Activated naive CD4-positive, alpha-beta T cell treated with anti-CD3 and anti-CD28 coated beads, Interleukin-2, amount 50 U/mL, for 72 hours (primary cell): ENCODE data around the gene NLRP11. TPM values are rescaled to one million over a fixed set of nuclear protein-coding genes. Genes with fewer than 3 reads are reported as not detected.

Source experiments
- ATAC-seq, 2 donors: fragments of 150-1000 bp; cut with Tn5 transposase; 2 replicates each; pipeline ENCODE4 v1.10.0; 2021; ENCODE audit warnings: mild to moderate bottlenecking in 2 of 2, moderate library complexity in 2 of 2
- DNase-seq, 2 donors: peaks; one replicate each; pipeline ENCODE4 v3.0.0; 2021 to 2022; ENCODE audit warnings: low spot score in 2 of 2
- H3K27ac Mint-ChIP-seq, 2 donors: one replicate each; pipeline ENCODE4 v1.8.0; 2022; ENCODE audit warnings: mild to moderate bottlenecking in 2 of 2, mixed read lengths in 2 of 2
- H3K36me3 Mint-ChIP-seq, 2 donors: one replicate each; pipeline ENCODE4 v1.8.0; 2022; ENCODE audit warnings: mixed read lengths in 2 of 2
- H3K9me3 Mint-ChIP-seq, 2 donors: one replicate each; pipeline ENCODE4 v1.8.0; 2022; ENCODE audit warnings: mixed read lengths in 2 of 2
- total RNA-seq, 2 donors: library from RNA; stranded (reverse); gene quantifications; one replicate each; pipeline ENCODE4 v1.2.3, GENCODE V29; 2022

NLRP11 gene
- under 1 TPM in 1 of 2 donors, not detected in 1; 0.08 TPM for total RNA-seq

- H3K36me3 Mint-ChIP-seq: no peaks in the 10 kb centered on the region
- no peak within 1 kb of the TSS for H3K27ac Mint-ChIP-seq
- ATAC-seq: no peak
- peaks cover 0 to 5% of the 10 kb centered on the region in 2 donors for H3K9me3 Mint-ChIP-seq
- no peak for DNase-seq
Observed at GRCh38 chr19:55831846-55832245, at the start of gene NLRP11. Gene NLRP11 (minus strand): TSS chr19:55831999. CDS start chr19:55818174, 13,825 bp downstream.

GRCh38 chr19:55877211-55877610 lies 45.4 kb upstream of the NLRP11 start:
- ATAC-seq: no peak
- no peak overlapping the region for H3K27ac Mint-ChIP-seq

DNA sequence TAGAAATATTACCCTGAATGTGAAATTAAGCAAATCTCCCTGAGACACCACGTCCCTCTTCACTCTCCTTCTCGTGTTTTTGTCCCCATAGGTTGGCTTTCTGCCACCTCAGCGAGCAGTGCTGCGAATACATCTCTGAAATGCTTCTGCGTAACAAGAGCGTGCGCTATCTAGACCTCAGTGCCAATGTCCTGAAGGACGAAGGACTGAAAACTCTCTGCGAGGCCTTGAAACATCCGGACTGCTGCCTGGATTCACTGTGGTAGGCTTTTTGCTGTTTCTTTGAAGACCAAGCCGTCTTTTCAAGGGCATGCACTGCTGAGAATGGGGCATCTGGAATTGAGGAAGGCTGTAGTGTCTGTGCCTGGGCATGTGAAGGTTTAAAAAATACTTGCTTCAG lies 38.9 kb upstream of the NLRP11 start:
- peaks cover 6 to 12% of the 10 kb centered on the region in 2 donors for H3K36me3 Mint-ChIP-seq
- DNase-seq (no peak), ATAC-seq (no peak)
- H3K27ac Mint-ChIP-seq: no peak overlapping the region
- peaks cover 16 to 20% of the 10 kb centered on the region in 2 donors for H3K9me3 Mint-ChIP-seq

More at GRCh38 chr19:55877211-55877610, 45.4 kb upstream of the NLRP11 start:
- DNase-seq: no peak
- Mint-ChIP-seq H3K36me3 (no peaks in the 10 kb centered on the region), H3K9me3 (peaks cover 22% of the 10 kb centered on the region in 2 donors)

GRCh38 chr19:55867101-55867500 lies 35.3 kb upstream of the NLRP11 start:
- H3K27ac Mint-ChIP-seq: no peak overlapping the region

DNA sequence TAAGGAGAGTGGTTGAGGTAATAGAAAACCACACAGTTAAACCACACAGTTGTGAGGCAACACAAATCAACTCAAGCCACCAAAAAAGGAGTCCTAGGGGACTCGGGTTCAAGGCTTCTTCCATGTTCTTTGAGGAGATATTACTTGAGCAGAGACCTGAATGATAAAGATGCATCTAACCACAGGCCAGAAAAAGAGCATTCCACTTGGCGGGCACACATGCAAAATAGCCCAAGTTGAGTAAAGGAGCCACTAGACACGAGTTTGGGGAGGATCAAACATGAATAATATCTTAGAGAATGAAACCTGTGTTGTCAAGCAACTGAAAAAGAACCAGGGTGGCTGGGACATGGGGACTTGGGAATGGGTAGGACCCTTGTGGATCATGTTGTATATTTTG lies 34.7 kb upstream of the NLRP11 start:
- peaks cover 12 to 24% of the 10 kb centered on the region in 2 donors for H3K9me3 Mint-ChIP-seq
- peaks cover 6 to 12% of the 10 kb centered on the region in 2 donors for H3K36me3 Mint-ChIP-seq
- DNase-seq (no peak), ATAC-seq (no peak)
- H3K27ac Mint-ChIP-seq: no peak overlapping the region

More at GRCh38 chr19:55867101-55867500, 35.3 kb upstream of the NLRP11 start:
- Mint-ChIP-seq H3K36me3 (peaks cover 6 to 12% of the 10 kb centered on the region in 2 donors), H3K9me3 (peaks cover 12 to 24% of the 10 kb centered on the region in 2 donors)
- ATAC-seq (no peak), DNase-seq (no peak)

GRCh38 chr19:55858969-55859368 lies 27.2 kb upstream of the NLRP11 start:
- ATAC-seq: no peak
- no peak for DNase-seq
- no peaks in the 10 kb centered on the region for H3K36me3 Mint-ChIP-seq
- H3K27ac Mint-ChIP-seq: no peak overlapping the region
- H3K9me3 Mint-ChIP-seq: peaks cover 5 to 6% of the 10 kb centered on the region in 2 donors

GRCh38 chr19:55858401-55858800 lies 26.6 kb upstream of the NLRP11 start:
- Mint-ChIP-seq H3K9me3 (peaks cover 10 to 12% of the 10 kb centered on the region in 2 donors), H3K27ac (no peak overlapping the region), H3K36me3 (no peaks in the 10 kb centered on the region)
- no peak for DNase-seq
- no peak for ATAC-seq

GRCh38 chr19:55857974-55858373 lies 26.2 kb upstream of the NLRP11 start:
- DNase-seq: no peak
- no peak for ATAC-seq
- Mint-ChIP-seq H3K9me3 (peaks cover 9 to 13% of the 10 kb centered on the region in 2 donors), H3K27ac (no peak overlapping the region), H3K36me3 (no peaks in the 10 kb centered on the region)

DNA sequence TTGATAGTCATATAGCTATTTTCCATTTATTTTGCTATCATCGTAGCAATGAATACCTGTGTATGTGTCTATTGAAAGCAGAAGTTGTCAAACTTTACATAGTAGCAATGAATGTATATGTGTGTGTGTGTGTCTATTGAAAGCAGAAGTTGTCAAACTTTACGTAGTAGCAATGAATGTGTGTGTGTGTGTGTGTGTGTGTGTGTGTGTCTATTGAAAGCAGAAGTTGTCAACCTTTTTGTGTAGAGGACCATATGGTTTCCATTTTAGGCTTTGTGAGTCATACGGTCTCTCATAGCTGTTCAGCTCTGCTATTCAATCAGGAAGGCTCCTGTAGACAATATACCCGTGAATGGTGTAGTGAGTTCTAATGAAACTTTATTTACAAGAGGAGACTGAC lies 25.4 kb upstream of the NLRP11 start:
- H3K9me3 Mint-ChIP-seq: peaks cover 9 to 13% of the 10 kb centered on the region in 2 donors

GRCh38 chr19:55855160-55855559 lies 23.4 kb upstream of the NLRP11 start:
- Mint-ChIP-seq H3K36me3 (peaks cover 0 to 6% of the 10 kb centered on the region in 2 donors), H3K9me3 (peaks cover 13 to 15% of the 10 kb centered on the region in 2 donors), H3K27ac (no peak overlapping the region)
- no peak for ATAC-seq
- no peak for DNase-seq

More for the DNA sequence above, 25.4 kb upstream of the NLRP11 start:
- ATAC-seq: no peak
- Mint-ChIP-seq H3K27ac (no peak overlapping the region), H3K36me3 (peaks cover 0 to under 1% of the 10 kb centered on the region in 2 donors)
- DNase-seq: no peak

DNA sequence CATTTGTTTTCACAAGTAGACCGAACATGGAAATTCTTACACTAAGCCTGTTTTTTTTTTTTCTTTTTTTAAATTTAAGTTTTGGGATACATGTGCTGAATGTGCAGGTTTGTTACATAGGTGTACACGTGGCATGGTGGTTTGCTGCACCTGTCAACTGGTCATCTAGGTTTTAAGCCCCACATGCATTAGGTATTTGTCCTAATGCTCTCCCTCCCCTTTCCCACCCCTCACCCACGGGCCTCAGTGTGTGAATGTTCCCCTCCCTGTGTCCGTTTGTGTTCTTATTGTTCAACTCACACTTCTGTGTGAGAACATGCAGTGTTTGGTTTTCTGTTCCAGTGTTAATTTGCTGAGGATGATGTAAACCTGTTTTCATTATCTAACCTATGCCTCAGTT lies 7.1 kb upstream of the NLRP11 start:
- no peak overlapping the region for H3K27ac Mint-ChIP-seq
- ATAC-seq (no peak), DNase-seq (no peak)
- H3K9me3 Mint-ChIP-seq: peaks cover 10 to 11% of the 10 kb centered on the region in 2 donors
- H3K36me3 Mint-ChIP-seq: no peaks in the 10 kb centered on the region

DNA sequence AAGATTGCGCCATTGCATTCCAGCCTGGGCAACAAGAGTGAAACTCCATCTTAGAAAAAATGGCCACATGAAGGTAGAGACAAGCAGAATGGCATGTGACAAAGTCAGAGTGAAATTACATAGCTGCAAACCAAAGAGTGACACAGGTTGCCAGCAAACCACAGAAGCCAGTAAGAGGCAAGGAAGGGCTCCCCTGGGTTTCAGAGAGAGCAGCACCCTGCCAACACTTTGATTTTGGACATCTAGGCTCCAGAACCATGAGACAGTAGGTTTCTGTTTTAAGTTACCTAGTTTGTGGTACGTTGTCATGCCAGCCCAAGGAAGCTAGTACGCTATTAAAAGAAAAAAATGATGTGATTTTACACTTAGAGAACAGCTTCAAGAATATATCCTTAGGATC lies 6.5 kb upstream of the NLRP11 start:
- ATAC-seq (no peak), DNase-seq (no peak)
- Mint-ChIP-seq H3K36me3 (no peaks in the 10 kb centered on the region), H3K27ac (no peak overlapping the region), H3K9me3 (peaks cover 7% of the 10 kb centered on the region in 2 donors)

GRCh38 chr19:55836340-55836739 lies 4.5 kb upstream of the NLRP11 start, which contains the start of gene NLRP4:
Gene NLRP4 (plus strand): TSS chr19:55836540. CDS start chr19:55852081, 15,541 bp downstream.
- DNase-seq (no peak), ATAC-seq (no peak)
- Mint-ChIP-seq H3K36me3 (no peaks in the 10 kb centered on the region), H3K27ac (no peak within 1 kb of the TSS), H3K9me3 (peaks cover 0 to 7% of the 10 kb centered on the region in 2 donors)

DNA sequence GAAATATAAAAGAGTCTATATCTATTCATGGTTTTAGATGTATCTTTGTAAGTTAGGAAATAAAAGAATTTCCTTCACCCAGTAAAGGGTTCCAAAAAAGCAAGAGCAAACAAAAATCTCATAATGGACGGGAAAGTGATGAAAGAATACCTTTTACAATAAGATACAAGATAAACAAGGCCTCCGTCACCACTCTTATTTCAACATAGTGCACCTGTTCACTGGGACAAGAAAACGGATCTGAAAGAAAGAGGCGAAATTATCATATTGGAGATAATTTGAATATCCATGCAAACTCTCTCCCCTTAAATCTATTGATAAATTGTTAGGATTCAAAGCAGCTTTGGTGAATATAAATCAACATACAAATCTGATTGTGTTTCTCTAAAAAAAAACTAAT lies 877 bp upstream of the NLRP11 start:
- H3K27ac Mint-ChIP-seq: no peak overlapping the region
- no peaks in the 10 kb centered on the region for H3K36me3 Mint-ChIP-seq
- DNase-seq (no peak), ATAC-seq (no peak)
- peaks cover 0 to 7% of the 10 kb centered on the region in 2 donors for H3K9me3 Mint-ChIP-seq

DNA sequence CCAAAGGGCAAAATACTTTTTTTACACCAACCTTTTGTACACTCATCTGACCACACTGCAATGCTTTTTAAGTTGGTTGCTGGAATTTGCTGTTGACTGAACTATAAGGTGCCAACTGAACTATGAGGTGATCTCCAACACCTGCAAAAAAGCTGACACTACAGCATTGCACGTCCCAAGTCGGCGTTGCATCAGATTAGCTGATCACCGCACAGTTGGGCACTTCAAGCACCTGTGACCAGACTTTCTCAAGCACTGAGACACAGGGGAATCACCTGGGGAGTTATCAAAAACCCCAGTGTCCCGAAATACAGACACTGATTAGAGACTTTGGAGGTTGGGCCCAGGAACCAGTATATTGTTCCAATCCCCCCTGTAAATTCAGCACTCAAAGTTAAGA lies 1.1 kb downstream of the NLRP11 start:
- DNase-seq (no peak), ATAC-seq (no peak)
- no peak overlapping the region for H3K27ac Mint-ChIP-seq
- no peaks in the 10 kb centered on the region for H3K36me3 Mint-ChIP-seq
- no peaks in the 10 kb centered on the region for H3K9me3 Mint-ChIP-seq

DNA sequence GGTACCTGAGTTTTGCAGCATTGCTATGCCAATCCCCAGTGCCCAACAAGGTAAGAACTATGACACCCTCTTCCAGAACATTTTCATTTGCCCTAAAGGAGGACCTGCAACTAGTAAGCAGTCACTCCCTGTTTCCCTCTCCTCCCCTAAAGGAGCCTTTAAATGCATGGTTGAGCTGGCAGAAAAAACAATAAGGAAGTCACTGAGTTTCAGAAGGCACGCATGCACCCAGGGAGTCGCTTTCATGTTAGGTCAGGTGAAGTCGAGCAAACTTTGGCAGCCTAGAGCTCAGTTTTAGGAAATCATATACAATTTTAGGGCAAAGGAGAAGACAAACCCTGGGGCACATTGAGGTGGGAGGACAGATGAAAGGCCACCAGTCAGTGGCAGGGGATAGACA lies 11.8 kb downstream of the NLRP11 start:
- Mint-ChIP-seq H3K9me3 (no peaks in the 10 kb centered on the region), H3K36me3 (peaks cover 0 to 5% of the 10 kb centered on the region in 2 donors), H3K27ac (no peak overlapping the region)
- DNase-seq (no peak), ATAC-seq (no peak)

DNA sequence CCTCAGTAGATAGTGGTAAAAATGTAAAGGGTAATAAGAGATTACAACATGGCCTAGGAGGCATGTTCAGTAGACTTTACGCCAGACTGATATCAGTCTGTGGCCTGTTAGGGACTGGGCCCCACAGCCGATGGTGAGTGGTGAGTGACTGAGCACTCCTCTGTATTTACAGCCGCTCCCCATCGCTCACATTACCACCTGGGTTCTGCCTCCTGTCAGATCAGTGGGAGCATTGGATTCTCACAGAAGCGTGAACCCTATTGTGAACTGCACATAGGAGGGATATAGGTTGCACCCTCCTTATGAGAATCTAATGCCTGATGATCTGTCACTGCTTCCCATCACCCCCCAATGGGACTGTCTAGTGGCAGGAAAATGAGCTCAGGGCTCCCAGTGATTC lies 17.9 kb downstream of the NLRP11 start:
- no peak for ATAC-seq
- H3K36me3 Mint-ChIP-seq: peaks cover 5 to 8% of the 10 kb centered on the region in 2 donors
- H3K27ac Mint-ChIP-seq: no peak overlapping the region
- DNase-seq: no peak
- peaks cover 4 to 6% of the 10 kb centered on the region in 2 donors for H3K9me3 Mint-ChIP-seq

DNA sequence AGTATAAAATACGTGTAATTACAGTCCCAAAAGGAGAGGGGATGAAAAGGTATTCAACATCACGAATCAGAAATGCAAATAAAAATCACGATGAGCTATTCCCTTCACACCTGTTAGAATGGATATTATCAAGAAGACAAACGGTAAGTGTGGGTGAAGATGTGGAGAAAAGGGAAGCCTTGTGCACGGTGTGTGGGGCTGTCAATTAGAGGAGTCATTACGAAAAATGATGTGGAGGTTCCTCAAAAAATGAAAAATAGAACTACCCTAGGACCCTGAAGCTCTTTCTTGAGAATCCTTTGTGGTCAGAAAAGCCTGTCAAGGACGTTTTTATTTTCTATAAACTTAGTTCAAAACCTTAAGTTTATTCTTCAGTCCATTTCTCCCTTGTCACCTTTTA lies 19.4 kb downstream of the NLRP11 start:
- peaks cover 4 to 6% of the 10 kb centered on the region in 2 donors for H3K9me3 Mint-ChIP-seq
- ATAC-seq: no peak
- no peak for DNase-seq

More for the DNA sequence above, 19.4 kb downstream of the NLRP11 start:
- peaks cover 7 to 15% of the 10 kb centered on the region in 2 donors for H3K36me3 Mint-ChIP-seq
- no peak overlapping the region for H3K27ac Mint-ChIP-seq
